GM20431 (cell line): ENCODE measurements around the gene RAB43.

Experiments
- in situ Hi-C: fragments of 300-500 bp; cut with MseI, MboI; formaldehyde crosslinking; loops from one replicate; pipeline ENCODE4 v1.15.0; 2020; ENCODE audit warnings: low sequenced_read_pairs; ENCODE audit not compliant: unreplicated experiment

Gene RAB43

DNA sequence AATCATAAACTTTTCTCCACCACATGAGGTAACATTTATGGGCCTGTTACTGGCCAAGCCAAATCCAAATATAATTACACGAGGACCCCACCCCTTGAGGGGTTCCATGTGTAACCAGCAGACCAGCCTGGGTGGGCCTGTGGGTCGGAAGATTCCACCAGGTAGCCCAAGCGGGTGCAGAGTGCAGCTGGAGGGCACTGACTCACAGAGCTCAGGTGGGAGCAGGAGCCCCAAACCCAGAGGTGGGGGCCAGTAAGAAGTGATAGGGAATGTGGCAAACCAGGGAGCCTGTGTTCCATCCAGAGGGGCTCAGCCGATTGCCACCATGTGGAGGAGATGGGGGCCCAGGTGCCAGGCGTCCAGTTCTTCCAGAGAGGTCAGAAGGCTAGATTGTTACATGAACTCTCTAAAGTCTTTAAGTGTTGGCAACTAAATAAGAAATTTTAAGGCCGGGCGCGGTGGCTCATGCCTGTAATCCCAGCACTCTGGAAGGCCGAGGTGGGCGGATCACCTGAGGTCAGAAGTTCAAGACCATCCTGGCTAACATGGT is 58.4 kb downstream of the RAB43 start:
- in situ Hi-C loops, result no loop called here

DNA sequence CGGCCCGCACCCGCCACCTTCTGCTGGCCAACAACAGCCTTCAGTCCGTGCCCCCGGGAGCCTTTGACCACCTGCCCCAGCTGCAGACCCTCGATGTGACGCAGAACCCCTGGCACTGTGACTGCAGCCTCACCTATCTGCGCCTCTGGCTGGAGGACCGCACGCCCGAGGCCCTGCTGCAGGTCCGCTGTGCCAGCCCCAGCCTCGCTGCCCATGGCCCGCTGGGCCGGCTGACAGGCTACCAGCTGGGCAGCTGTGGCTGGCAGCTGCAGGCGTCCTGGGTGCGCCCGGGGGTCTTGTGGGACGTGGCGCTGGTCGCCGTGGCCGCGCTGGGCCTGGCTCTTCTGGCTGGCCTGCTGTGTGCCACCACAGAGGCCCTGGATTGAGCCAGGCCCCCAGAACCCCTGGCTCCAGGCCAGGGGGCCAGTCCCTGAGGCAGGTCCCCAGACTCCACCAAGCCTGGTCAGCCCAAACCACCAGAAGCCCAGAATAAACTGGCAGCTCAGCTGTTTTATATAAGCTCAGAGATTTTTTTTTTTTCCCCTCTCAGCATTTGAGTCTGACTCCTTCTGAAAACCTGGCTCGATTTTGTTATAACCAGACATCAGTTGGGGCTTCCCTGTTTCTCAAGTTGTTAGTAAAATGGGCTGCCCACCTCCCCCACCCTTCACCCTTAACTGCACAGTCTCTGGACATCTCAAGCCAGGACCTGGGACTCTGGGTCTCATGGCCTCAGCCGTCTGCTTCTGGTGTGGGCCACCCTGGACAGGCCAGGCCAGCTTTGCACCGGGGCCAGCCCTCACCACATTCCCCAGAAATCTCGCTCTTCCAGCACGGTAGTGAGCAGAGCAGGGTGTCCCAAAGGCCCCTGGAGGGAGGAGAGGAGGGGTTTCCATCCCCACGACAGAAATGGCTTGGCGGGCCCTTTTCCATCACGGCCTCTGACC is 59.4 kb downstream of the RAB43 start:
- in situ Hi-C loops, result no loop called here

DNA sequence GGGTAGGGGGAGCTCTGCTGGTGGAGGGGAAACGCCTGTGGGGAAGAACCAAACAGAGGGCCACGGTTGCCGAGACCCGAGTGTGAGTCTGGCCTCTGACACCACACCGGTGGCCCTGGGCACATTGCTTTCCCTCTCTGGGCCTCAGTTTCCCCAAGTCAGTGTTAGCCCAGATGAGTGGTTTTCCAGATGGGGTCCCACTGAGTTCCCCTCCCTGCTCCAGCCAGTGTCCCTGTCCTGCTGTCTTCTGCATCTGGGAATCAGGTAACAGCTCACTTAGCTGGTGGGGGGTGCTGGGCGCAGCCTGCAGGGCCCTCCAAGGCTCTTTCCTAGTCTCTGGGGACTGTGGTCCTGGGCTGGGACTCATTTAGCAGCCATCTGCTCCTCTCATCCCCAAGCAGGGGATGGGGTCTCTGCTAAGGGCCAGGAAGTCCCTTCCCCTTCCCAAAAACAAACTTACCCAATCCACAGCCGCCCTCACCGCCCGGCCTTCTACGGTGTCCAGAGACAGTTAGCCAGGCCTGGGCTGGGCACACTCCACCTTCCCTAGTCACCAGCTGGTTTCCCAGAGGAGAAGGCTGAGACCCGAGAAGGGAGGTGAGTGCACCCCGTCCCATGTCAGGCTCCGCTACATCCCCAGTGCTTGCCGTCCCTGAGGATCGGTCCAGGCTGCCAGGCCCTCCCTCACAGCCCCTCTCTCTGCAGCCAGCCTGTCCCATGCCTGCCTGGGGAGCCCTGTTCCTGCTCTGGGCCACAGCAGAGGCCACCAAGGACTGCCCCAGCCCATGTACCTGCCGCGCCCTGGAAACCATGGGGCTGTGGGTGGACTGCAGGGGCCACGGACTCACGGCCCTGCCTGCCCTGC is 60.3 kb downstream of the RAB43 start:
- in situ Hi-C loops, result no loop called here

DNA sequence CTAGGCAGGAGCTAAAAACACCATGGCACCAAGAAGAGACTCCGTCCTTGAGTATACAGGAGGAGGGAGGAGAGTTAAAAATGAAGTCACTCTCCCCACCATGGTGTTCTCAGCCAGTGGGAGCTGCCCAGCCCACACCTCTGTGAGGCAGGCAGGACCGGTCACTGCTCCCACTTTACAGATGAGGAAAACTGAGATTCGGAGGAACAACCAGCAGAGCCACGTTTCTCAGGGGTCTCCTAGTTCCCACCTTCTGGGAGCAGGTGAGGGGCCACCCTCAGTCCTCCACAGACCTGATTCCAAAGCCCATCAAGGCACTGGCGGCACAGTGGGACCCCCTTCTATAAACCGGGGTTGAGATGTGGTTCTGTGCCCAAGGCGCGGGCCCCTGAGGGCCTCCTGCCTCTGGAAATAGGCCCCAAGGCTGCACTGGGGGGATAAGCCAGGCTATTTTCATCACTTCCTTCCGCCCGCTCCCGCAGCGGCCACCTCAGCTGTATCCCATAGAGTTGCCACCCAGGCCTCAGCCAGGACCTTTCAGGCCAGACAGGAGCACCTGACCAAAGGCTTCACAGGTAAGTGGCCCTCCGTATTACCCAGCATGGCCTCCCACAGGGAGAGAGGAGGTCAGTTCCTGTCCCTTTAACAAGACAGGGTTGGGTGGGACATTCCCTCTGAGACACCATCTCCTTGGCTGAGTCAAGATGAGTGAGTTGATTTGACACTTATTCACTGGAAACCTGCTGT is 61.2 kb downstream of the RAB43 start, which contains the start of gene GP9:
Gene GP9, plus strand, starts transcription at position 504 of the 747 bp plus-strand sequence. CDS start 961 bp downstream, outside the sequence.
- in situ Hi-C loops, result no loop called here

DNA sequence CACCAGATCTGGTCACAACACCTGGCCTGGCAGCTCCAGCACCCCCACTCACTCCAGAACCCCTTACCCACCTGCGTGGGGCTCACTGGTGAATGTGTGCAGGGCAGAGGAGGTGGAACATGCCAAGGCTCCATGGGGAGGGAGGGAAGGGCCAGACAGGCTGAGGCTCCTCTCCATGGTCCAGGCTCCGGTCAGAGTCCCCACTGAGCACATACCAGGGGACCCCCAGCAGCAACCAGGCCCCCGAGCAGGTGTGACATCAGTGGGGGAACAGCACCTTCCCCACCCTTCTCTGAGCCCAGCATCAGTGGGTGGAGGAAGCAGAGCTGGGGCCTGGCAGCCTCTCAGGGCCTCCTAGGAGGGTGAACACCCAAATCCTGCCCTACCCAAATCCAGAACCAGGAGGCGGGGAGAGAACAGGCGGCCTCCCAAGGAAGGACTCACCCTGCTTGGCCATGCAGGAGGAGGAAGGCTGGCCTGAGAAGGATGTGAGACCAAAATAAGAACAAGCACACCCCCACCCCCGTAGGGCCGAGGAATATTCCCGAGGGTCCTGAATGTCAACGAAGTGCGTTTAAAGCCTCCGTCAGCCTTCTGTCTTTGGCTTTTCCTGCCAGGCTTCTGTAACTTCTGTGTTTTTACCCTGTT is 62.2 kb downstream of the RAB43 start:
- in situ Hi-C loops, result loop anchor here (10.0 kb wide), 1 partner anchor 185 kb away; the partner anchor contains the start of gene COPG1

DNA sequence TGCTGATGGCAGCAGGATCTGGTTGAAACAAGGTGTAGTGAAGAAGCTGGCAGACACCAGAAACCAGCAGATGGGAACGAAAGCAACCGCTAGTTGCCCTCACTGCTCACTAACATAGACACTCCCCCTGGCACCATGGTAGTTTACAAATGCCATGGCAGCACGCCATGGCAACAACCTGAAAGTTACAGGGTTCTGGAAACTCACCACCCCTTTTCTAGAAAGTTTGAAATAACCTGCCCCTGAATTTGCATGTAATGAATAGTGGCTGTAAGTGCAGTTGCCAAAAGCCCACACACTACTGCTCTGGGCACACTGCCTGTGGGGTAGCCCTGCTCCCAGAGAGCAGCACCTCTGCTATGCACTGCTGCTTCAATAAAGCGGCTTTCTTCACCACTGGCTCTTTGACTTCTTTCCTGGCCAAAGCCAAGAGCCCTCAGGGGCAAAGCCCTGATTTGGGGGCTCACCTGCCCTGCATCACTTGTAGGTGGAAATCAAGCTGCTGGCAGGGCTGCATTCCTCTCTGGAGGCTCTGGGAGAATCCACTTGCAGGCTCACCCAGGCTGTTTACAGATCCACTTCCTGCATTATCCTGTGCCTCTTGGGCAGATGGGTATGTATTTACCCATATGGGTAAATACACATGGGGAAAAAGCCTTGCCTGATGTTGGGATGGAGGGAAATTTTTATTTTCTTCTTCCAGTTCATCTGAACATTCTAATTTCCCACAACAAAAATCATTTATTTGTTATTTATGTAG is 63.0 kb downstream of the RAB43 start:
- in situ Hi-C loops, result loop anchor here (10.0 kb wide), 1 partner anchor 186 kb away; the partner anchor contains the start of gene COPG1

DNA sequence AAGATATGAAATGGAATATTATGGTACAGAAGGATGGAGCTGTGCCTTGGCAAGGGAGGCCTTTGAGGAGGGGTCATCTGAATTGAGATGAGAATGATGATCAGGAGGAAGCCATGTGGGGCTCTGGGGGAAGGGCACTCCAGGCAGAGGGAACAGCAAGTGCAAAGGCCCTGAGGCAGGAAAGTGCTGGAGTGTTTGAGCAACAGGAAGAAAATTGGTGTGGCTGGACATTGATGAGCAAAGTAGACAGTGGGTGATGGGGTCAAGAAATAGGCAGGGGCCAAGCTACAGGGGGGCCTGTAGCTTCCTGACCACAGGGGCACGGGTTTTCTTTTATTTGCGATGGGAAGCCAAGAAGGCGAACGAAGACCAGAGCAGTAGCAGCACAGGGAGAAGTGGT is 64.4 kb downstream of the RAB43 start:
- in situ Hi-C loops, result loop anchor here (10.0 kb wide), 1 partner anchor 188 kb away; the partner anchor contains the start of gene COPG1

DNA sequence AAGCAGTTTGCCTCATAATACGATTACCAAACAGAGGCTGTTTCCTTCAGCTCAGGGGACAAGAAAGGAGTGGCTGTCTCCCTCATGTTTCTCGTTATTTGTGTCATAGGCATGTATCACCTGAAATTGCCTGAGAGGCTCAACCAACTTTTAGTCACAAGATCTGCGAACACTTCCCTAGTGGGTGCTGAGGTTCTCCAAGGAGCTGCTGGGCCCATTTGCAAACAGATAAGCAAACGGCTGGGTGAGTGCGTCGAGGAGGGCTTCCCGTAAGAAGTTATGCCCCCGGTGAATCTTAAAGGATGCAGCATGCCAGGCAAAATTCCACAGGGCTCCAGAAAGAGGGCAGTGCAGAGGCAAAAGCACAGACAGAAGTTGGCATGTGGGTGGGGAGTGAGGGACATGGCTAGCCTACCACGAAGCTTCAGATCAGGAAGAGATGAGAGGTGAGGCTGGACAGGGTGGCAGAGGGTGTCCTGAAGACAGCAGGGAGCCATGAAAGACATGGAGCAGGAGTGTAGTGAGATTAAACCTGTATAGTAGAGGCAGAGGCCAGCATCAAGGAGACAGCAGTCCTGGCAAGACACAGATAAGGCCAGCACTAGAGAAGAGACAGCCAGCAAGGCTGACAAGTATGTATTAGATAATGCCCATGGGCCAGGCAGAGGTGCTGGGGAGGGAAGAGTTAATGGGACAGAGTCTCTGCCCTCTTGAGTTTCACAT is 65.0 kb downstream of the RAB43 start:
- in situ Hi-C loops, result loop anchor here (10.0 kb wide), 1 partner anchor 188 kb away; the partner anchor contains the start of gene COPG1

DNA sequence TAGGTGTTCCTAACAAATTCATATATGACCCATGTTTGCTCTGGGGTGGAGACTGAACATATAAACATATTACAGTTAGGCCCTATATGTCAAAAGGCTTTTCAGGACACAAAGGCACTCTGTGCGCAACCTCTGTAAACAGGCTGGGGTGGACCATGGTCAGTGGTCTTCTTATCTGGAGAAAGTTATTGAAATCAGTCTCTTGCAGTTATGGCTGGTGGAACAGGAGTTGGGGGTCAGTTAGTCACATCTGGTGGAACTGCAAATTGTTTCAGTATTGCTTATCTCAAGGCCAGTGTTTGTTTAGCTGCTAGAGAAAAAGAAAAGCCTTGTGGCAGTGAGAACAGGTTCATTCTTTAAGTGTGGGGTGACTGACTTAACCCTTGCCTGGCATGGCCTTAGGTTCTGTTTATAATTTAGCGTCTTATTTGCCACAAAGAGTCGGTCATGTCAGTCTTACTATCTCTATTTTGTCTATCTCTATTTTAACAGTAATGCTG is 66.9 kb downstream of the RAB43 start:
- in situ Hi-C loops, result loop anchor here (10.0 kb wide), 1 partner anchor 190 kb away; the partner anchor contains the start of gene COPG1

DNA sequence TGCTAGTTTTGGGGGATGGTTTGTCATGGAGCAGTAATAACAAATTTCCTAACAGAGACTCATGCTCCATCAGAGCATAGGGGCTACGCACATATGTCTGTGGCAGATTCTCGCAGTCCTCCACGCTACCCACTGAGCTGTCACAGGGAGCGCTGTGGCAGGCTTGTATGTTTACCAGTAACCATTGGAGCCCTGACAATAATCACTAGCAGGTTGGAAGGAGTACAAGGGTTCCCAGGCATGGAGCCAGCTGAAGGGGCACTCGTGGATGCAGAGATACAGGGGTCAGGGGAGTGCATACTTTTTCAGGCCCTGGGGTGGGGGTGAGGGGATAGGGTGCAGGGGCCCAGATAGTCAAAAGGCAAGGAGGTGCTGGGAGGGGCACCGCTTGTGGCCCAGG is 68.9 kb downstream of the RAB43 start:
- in situ Hi-C loops, result loop anchor here (10.0 kb wide), 1 partner anchor 192 kb away; the partner anchor contains the start of gene COPG1

DNA sequence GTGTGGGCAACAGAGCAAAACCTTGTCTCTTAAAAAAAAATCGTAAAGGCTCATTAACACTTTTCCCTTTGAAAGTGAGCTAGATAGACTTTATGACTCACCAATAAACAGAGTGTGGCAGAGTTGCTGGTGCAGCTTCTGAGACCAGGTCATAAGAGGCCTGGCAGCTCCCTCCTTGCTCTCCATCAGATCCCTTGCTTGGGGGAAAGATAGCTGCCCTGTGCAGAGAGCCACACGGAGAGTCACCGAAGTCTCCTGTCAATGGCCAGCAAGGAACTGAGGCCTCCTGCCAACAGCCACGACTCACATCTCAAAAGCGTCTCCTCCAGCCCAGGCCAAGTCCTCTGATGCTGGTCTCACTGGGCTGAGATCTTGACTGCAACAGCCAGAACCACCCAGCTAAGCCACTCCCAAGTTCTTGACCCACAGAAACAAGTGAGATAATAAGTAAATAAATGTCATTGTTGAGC is 69.7 kb downstream of the RAB43 start:
- in situ Hi-C loops, result loop anchor here (10.0 kb wide), 1 partner anchor 193 kb away; the partner anchor contains the start of gene COPG1

DNA sequence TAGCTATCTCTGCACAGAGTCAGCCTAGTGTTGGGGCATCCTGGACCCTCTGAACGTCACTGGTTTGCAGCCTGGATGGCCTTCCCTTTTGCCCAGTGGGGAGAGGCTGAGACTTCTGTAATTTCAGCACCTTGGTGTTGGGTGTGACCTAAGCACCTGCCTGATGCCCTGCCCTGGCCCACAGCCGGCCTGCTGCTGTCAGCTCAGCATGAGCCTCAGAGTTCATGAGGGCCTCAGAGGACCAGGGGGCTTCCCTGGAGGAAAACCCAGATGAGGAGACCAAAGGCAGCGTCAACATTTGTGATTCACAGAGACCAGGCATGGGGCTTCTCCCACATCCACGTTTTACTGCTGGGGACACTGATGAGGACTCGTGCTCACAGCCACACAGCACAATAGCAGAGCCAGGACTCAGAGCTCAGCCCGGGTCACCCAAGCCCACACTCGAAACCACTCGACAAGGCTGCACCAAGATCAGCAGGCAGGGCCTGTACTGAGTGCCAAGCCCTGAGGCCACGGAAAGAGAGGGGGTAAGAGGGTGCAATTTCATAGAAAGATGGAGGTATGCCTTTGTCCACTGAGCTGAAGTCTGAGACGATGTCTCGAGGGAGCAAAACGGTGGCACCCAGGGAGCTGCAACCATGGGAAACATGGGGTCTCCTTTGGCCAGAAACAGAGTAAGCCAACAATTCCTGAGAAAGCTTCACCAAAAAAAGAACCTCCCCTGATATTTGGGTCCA is 70.9 kb downstream of the RAB43 start:
- in situ Hi-C loops, result loop anchor here (10.0 kb wide), 1 partner anchor 194 kb away; the partner anchor contains the start of gene COPG1

DNA sequence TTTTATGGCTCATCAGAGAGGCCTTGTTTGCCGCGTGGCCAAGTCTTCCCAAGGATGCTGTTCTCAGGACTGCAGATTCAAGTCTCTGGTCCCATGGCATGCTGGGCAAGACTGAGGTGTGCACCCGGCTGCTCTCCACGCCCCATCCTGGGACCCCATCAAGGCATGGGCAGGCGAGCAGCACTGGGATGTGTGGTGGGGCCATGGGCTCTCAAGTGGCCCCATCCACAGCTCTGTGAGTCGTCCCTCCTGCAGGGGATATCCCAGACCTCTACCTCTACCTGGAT is 74.1 kb downstream of the RAB43 start:
- in situ Hi-C loops, result no loop called here

DNA sequence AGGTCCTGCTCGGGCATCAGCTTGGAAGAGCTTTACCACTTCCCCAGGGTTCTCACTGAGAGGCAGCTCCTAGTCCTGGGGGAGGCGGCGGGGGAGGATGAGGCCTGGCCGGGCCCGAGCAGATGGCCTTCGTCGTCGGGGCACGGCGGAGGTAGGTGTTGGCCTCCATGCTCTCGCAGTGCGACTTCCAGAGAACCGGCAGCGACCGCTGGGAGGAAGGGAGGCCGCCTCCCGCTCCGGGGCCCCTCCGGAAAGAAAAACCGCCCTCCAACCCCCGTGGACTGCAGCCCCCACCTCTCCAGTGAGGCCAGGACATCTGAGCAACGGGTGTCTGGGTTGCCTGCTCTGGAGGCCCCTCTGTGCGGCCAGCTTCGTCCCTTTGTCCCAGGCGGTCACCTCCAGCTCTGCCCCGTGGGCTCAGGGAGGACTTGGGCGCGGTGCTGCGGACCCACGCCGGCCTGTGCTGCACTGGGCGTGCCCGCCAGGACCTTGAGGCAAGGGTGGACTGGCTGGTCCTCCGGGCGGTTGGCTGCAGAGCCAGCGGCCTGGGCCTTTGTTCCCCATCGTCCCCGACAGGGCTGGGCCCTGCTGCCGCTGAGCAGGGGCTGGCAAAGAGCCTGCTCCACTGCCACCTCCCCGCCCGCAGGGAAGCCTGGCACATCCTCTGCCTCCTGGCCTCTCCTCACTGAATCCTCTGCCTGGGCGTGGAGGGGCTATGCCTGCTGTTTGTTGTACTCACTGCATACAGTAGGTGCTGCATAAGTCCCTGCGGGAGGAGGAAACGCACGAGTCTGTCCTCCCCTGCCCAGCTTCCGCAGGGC is 74.7 kb downstream of the RAB43 start:
- in situ Hi-C loops, result no loop called here

DNA sequence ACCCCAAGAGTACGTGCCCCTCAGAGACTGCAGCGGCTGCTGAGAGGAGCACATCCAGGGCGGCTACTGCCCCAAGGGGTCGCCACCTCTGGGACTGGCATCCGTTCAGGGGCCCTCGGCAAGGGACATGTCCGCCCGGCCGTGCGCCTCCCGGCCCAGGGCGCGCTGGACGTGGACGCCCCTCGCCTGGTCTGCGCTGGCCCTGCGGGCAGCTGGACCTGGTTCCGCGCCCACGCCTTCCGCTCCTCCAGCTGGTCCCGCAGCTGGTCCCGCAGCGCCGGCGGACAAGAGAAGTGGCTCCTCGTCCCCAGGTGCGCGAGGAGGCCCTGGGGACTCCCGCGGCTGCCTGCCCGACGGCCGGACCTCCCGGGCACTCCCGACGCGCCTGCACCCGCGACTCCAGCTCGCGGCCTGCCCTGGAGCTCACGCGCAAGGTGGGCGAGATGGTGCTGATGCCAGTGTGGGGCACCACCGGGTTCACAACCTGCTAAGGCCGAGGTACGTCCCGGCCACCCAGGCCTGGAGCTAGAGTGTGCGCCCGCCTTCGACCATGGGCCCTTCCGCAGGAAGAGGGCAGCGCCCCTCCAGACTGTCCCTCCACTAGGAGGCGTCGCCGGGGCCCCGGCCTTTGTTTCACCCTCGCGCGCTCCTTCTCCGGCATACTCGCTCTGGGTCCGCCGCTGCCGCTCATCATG is 75.4 kb downstream of the RAB43 start:
- in situ Hi-C loops, result no loop called here
